ENCODE data around the gene PNLDC1.
A peak's percentile ranks its signal among the peaks of the same experiment; 100 is the strongest.
"Not testable (repeated sequence)": the region's sequence is repeated elsewhere in the genome, so short reads cannot be mapped to it uniquely, and the experiment has no call there.

Gene PNLDC1

GRCh38 chr6:159813781-159814180 is 13.7 kb downstream of the PNLDC1 start:
- Histone ChIP-seq H3K9me3 (no peaks in the 10 kb centered on the region), H3K27me3 (no peaks in the 10 kb centered on the region; the same call in 1 of the 2 replicates), H3K36me3 (no peaks in the 10 kb centered on the region), H3K4me3 (ENCODE audit: low read depth, low read length) (no peak overlapping the region), H3K4me1 (no peaks in the 10 kb centered on the region)
- no peak for DNase-seq
- TF ChIP-seq CTCF (IDR thresholded peaks at IDR 0.05; ENCODE audit: low read depth, low read length), result no peak

GRCh38 chr6:159815410-159815809 is 15.3 kb downstream of the PNLDC1 start:
- DNase-seq, result peak; percentile 47
- Histone ChIP-seq H3K4me1 (no peaks in the 10 kb centered on the region), H3K9me3 (no peaks in the 10 kb centered on the region), H3K4me3 (ENCODE audit: low read depth, low read length) (no peak overlapping the region), H3K27me3 (peaks cover 3% of the 10 kb centered on the region; the same call in 1 of the 2 replicates), H3K36me3 (no peaks in the 10 kb centered on the region)
- no peak for TF ChIP-seq CTCF (IDR thresholded peaks at IDR 0.05; ENCODE audit: low read depth, low read length)

GRCh38 chr6:159816775-159817174 is 16.7 kb downstream of the PNLDC1 start:
- not testable (repeated sequence) for H3K27me3 ChIP-seq; H3K36me3 ChIP-seq; H3K4me3 ChIP-seq (ENCODE audit: low read depth, low read length); DNase-seq; H3K9me3 ChIP-seq; H3K4me1 ChIP-seq

- no peak overlapping the region for H3K4me3 ChIP-seq (ENCODE audit: low read depth, low read length)
- H3K36me3 ChIP-seq, result no peaks in the 10 kb centered on the region
- no peak for TF ChIP-seq CTCF (IDR thresholded peaks at IDR 0.05; ENCODE audit: low read depth, low read length)
- H3K9me3 ChIP-seq, result no peaks in the 10 kb centered on the region
- no peaks in the 10 kb centered on the region for H3K4me1 ChIP-seq
- H3K27me3 ChIP-seq, result peaks cover 3% of the 10 kb centered on the region; the same call in 1 of the 2 replicates
- no peak for DNase-seq
Measured at GRCh38 chr6:159817951-159818739, 18.1 kb downstream of the PNLDC1 start.

- H3K9me3 ChIP-seq, result no peaks in the 10 kb centered on the region
- H3K36me3 ChIP-seq, result no peaks in the 10 kb centered on the region
- TF ChIP-seq CTCF (IDR thresholded peaks at IDR 0.05; ENCODE audit: low read depth, low read length), result no peak
- peaks cover 3% of the 10 kb centered on the region; the same call in 1 of the 2 replicates for H3K27me3 ChIP-seq
- DNase-seq, result no peak
- no peaks in the 10 kb centered on the region for H3K4me1 ChIP-seq
- no peak overlapping the region for H3K4me3 ChIP-seq (ENCODE audit: low read depth, low read length)
Measured at GRCh38 chr6:159819098-159819497, 19.0 kb downstream of the PNLDC1 start.

GRCh38 chr6:159819932-159820640 is 20.0 kb downstream of the PNLDC1 start:
- H3K36me3 ChIP-seq, result no peaks in the 10 kb centered on the region
- DNase-seq, result no peak
- no peak overlapping the region for H3K4me3 ChIP-seq (ENCODE audit: low read depth, low read length)
- H3K27me3 ChIP-seq, result peaks cover 3% of the 10 kb centered on the region; the same call in 1 of the 2 replicates
- TF ChIP-seq CTCF (IDR thresholded peaks at IDR 0.05; ENCODE audit: low read depth, low read length), result no peak
- H3K9me3 ChIP-seq, result no peaks in the 10 kb centered on the region
- no peaks in the 10 kb centered on the region for H3K4me1 ChIP-seq

Data from BE2C (cell line).